GM18499 (cell line): ENCODE measurements around the gene ODF2L.
"Not testable (repeated sequence)": the region's sequence is repeated elsewhere in the genome, so short reads cannot be mapped to it uniquely, and the experiment has no call there.

Experiments used
- ATAC-seq: cut with Tn5 transposase; IDR thresholded peaks from one replicate; pipeline ENCODE4 v1.9.1; 2021; ENCODE audit warnings: moderate number of reproducible peaks; ENCODE audit not compliant: insufficient read depth, unreplicated experiment

ODF2L gene

GRCh38 chr1:86389307-86389706 lies 6.8 kb downstream of the ODF2L start:
- no peak for ATAC-seq

- no peak for ATAC-seq
These were observed 7.3 kb downstream of the ODF2L start for GRCh38 chr1:86388777-86389176.

DNA sequence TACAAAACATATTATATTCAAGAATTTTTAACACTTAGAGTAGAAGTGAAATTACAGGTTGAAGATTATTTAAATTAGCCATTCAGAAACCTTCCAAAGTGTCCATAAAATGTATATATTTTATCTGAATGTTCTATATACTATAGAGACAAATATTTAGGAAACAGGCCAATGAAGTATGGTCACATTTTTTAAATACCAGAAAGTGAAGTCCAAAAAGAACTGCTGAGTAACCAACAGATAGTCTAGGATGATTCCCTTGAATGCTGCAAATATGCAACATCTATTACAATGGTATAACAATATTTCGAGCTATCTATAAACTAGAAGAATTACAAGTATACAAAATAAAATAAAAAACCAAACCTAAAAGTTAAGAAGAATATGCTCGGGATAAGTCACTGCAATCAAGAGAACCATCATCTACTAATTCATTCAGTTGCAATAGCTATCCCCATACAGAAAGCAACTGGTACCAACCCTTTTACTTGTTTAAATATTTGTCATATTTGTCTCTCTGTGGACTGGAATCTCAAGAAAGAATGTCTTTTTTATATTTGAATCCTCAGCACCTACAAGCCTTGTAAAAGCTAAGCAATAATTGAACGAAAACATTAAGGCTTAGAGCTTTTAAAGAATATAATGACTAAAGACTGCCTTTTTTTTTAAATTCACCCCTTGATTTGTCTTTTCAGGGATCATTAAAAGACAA lies 8.1 kb downstream of the ODF2L start:
- no peak for ATAC-seq

DNA sequence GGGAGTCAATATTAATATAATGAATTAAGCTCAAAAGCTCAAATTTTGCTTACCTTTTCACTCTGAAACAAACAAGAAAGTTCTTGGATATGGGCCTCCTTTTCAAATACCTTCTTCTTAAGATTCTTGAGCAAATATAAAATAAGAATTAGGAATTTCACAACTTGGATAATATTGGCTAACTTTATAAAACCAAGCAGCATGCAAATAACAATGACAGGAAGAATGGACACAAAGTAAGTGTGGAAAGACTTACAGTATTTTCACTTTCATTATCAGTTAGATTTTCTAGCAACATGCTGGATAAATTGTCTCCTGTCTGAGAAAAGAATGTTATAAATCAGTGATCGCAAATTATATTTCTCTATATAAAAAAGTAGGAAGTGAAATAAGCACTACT lies 13.2 kb downstream of the ODF2L start:
- no peak for ATAC-seq

GRCh38 chr1:86381223-86381622 lies 14.9 kb downstream of the ODF2L start:
- no peak for ATAC-seq

GRCh38 chr1:86380257-86380861 lies 15.8 kb downstream of the ODF2L start:
- no peak for ATAC-seq

GRCh38 chr1:86378813-86379212 lies 17.3 kb downstream of the ODF2L start:
- no peak for ATAC-seq

GRCh38 chr1:86377341-86377740 lies 18.8 kb downstream of the ODF2L start:
- no peak for ATAC-seq

GRCh38 chr1:86375688-86376087 lies 20.4 kb downstream of the ODF2L start:
- no peak for ATAC-seq

DNA sequence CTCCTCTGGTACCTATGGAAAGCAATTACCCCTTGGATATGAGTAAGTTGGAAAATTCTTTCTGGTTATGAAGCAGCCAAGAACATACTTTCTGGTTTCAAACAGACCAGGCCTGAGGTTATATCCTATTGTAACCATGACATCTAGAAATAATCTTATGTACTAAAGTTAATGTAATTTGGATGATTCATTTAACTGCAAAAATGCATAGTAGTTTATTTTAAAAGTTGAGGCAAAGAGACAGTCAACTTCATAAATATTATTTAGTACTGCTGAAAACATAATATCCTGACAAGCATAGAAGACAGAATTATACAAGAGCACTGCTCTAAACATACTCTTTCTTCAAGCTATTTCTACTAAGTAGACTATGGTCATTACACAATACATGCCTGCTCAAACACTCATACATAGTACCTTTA lies 25.5 kb downstream of the ODF2L start:
- ATAC-seq, result no peak

- no peak for ATAC-seq
These were observed 30.2 kb downstream of the ODF2L start for GRCh38 chr1:86365896-86366295.

DNA sequence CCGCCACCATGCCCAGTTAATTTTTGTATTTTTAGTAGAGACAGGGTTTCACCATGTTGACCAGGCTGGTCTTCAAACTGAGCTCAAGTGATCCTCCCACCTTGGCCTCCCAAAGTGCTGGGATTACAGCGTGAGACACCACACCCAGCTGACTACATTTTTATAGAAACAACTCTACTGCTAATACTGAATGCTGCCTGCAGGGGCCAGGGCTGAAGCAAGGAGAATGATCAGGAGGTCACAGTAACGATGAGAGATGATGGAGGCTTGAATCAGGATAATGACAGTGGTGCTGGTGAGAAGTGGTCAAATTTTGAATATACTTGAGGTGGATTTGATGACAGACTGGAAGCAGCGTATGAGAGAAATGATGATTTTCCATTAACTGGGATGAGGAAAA lies 33.3 kb downstream of the ODF2L start:
- ATAC-seq, result no peak

- no peak for ATAC-seq
These were observed 38.3 kb downstream of the ODF2L start for GRCh38 chr1:86357796-86358195.

DNA sequence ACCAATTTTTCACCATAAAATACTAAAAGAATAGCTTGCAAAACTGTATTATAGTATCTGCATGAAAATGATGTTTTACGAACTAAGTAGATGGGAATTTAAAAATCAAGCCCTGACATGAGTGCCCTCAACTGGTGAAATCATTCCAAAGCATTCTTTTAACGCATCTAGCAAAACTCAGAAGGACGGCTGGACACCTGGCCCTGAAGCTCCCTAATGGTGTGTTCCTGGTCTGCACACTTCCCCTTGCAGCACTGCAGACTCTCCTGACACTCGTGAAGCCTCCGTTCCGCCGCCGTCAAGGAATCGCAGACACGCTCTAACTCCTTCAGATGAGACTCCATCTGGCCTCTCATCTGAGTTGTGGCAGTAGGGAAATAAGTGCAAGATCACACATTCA lies 39.9 kb downstream of the ODF2L start:
- no peak for ATAC-seq

- no peak for ATAC-seq
These were observed 44.0 kb downstream of the ODF2L start for GRCh38 chr1:86352086-86352485.

DNA sequence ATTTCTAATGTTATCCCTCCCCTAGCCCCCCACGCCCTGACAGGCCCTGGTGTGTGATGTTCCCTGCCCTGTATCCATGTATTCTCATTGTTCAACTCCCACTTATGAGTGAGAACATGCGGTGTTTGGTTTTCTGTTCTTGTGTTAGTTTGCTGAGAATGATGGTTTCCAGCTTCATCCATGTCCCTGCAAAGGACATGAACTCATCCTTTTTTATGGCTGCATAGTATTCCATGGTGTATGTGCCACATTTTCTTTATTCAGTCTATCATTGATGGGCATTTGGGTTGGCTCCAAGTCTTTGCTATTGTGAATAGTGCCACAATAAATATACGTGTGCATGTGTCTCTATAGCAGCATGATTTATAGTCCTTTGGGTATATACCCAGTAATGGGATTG lies 45.9 kb downstream of the ODF2L start:
- ATAC-seq, result not testable (repeated sequence)

- ATAC-seq, result no peak
These were observed 49.7 kb downstream of the ODF2L start for GRCh38 chr1:86346388-86346787.

- no peak for ATAC-seq
These were observed 51.1 kb downstream of the ODF2L start for GRCh38 chr1:86345042-86345441.

DNA sequence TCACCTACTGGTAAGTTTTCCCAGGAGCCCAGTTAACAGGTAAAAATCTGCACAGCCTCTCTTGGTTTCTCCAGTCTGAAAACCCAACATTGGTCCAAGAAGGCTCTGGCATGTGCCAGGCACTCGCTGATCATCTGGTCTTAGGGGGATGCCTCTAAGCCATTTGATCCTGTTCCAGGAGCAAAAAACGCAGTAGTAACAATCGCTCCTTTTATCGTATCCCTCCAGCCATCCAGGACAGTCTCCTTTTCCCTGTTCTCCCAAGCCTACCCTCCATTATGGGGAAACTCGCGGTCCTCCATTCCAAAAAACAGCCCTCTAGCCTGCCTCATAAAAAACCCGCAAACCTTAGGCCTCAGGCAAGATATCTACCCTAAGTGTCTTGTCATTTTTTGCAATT lies 56.2 kb downstream of the ODF2L start:
- ATAC-seq, result no peak

- ATAC-seq, result no peak
These were observed 56.9 kb downstream of the ODF2L start for GRCh38 chr1:86339014-86339812.

DNA sequence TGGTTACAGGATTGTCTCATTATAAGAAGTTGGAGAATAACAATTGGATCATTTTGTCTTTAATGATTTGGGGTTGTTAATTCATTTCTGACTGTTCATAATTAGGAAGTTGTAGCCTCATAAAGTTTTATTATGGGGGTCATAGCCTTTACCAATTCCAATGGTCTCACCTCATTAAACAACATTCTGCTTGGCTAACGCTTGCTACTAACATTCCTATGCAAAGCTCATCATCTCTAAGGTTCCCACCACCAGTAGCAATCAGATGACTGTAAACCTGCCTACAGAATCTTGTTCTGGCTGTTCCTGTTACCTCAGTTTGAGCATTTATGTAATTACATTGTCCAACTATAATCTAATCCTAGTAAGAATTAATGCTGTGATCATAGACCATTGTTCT lies 60.2 kb downstream of the ODF2L start:
- ATAC-seq, result no peak
